Choroid plexus epithelial cell (primary cell): ENCODE data around the gene AASS.

ENCODE experiments used
- DNase-seq: peaks from one replicate; pipeline ENCODE4 v3.0.0-alpha.2; 2010; ENCODE audit warnings: low read depth
- H3K4me3 ChIP-seq: 2 replicates; pipeline ENCODE4 v1.5.1; 2011; ENCODE audit warnings: low read depth, mild to moderate bottlenecking, control low read depth, low read length, moderate library complexity
- TF ChIP-seq, protein P1 (sequence below): conservative IDR thresholded peaks from 2 replicates; pipeline ENCODE4 v1.5.1; 2011; ENCODE audit warnings: low read depth, mild to moderate bottlenecking, control low read depth, inconsistent platforms, low read length, moderate library complexity

Gene AASS

DNA sequence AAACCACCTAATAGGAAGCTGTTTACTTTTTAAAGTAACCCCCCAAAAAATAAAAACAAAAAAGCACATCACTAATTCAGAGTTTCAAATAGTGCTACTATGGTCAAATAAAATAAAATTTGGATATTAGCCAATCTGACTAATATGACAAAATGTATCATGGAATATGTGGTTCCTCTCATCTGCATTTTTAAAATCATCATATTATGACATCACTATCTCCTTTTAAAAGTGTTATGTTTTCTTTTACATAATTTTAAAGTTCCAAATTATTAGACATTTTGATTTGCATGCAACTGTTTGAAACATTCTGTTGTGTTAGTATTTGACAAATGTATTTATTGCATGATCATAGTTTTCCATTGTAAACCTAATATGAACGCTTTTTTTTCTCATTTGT lies 110.4 kb downstream of the AASS start:
- TF ChIP-seq, protein P1, sequence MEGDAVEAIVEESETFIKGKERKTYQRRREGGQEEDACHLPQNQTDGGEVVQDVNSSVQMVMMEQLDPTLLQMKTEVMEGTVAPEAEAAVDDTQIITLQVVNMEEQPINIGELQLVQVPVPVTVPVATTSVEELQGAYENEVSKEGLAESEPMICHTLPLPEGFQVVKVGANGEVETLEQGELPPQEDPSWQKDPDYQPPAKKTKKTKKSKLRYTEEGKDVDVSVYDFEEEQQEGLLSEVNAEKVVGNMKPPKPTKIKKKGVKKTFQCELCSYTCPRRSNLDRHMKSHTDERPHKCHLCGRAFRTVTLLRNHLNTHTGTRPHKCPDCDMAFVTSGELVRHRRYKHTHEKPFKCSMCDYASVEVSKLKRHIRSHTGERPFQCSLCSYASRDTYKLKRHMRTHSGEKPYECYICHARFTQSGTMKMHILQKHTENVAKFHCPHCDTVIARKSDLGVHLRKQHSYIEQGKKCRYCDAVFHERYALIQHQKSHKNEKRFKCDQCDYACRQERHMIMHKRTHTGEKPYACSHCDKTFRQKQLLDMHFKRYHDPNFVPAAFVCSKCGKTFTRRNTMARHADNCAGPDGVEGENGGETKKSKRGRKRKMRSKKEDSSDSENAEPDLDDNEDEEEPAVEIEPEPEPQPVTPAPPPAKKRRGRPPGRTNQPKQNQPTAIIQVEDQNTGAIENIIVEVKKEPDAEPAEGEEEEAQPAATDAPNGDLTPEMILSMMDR: no peak
- DNase-seq: no peak

DNA sequence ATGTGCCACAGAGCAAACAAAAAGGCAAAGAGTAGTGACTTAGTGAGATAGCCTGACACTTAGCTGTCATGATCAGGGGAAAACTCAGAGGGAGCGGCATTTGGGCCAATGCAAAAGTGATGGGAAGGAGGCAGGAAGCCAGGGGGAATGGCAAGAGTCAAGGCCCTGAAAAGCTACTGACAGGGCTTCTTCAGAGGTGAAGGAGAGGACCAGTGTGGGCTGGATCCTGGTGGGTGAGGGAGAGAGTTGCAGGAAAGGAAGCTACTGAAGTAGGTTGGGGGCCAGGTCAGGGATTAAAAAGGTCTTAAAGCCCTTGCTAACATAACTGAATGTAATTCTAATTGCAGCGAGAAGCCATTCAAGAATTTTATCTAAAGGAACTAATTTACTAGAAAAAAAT lies 117.0 kb downstream of the AASS start:
- no peak for DNase-seq
- H3K4me3 ChIP-seq: no peak overlapping the region
- TF ChIP-seq, protein P1: no peak

More for the DNA sequence above, 110.4 kb downstream of the AASS start:
- H3K4me3 ChIP-seq: no peak overlapping the region
